ENCODE data around the gene PRKCE.

The PRKCE gene

DNA sequence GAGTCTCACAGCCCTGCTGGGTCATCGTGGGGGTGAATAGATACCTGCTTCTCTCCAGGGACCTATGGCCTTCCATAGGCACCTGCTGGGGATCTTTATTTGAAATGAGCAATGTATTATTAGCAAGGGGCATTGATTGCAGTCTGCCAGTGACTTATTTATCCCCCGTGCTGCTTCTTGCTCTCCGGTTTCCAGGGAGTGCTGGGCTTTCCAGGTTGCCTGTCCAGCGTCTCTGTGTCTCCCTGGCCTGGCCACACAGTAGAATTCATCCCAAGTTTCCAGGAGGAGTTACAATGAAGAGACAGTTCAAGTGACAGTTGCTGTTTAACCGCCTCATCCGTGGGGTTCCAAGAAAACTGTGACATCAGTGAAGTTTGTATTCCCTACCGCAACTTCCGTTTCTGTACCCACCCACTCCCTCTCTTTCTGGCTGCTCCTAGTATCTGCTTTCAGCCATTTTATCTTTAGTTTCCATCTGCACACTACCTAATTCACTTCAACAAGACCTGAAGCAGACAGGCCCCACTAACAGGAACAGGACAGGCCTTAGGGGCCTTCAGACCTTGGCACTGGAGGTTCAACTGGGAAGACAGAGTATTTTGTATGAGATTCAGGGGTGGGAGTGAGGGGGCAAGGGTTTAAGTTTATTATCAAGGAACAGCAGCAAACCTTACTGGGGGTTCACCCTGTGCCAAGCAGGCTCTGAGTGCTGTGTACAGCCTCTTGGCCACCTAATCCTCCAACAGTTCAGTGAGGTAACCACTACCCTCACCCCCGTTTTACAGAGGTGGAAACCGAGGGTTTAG, 134.8 kb downstream of the PRKCE start:
- DNase-seq: no peak

DNA sequence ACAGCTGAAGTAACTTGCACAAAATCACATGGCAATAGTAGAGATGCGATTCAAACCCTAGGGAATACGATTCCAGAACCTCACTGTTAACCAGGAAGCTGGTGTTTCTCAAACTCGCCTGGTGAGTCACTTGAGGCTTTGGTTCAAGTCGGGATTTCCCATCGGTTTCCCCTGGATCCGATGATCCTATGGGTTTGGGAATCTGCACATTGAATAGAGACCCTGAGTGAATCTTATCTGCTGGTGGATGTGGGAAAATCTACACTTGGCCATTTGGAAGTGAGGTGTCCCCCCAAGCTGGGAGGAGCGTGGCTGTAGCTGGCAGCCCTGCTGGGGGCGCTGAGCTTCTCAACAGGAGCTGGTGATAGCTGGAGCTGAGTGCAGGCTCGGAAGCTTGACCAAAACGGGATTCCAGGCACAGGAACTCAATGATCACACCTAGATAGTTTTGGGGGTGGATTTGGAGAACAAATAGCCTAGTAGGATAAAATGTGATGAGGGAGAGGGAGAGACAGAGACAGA, 135.4 kb downstream of the PRKCE start:
- DNase-seq: no peak

DNA sequence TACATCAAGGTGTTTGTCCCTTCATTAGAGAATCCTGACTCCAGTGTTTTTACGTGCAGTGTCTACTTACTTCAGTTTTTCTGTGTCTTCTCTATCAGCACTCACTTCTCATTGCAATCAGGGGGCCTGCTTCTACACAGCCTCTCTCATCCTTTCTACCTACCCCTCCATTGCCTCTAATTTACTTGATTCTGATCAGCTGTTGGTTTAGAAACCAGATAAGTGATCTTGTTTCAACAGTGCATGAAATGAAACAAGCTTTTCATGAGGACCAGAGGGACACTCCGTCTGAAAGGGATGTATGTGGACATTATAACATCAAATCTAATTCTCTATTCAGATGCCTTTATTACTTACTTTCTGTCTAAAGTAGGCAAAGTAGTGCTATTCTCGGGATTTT, 136.9 kb downstream of the PRKCE start:
- DNase-seq: no peak

DNA sequence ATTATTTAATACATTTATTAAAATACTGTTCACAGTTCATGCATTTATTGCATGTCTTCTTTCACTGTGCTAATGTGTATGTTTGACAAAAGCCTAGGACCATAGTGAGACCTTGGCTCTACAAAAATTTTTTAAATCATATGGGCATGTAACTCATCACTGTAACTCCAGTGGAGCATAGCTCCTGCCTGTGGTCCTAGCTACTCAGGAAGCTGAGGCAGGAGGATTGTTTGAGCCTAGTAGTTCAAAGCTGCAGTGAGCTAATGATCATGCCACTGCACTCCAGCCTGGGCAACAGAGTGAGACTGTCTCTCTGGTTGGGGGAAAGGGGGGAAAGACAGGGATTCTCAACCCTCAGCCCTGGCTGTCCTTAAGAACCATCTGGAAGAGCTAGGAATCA, 137.8 kb downstream of the PRKCE start:
- DNase-seq: no peak

DNA sequence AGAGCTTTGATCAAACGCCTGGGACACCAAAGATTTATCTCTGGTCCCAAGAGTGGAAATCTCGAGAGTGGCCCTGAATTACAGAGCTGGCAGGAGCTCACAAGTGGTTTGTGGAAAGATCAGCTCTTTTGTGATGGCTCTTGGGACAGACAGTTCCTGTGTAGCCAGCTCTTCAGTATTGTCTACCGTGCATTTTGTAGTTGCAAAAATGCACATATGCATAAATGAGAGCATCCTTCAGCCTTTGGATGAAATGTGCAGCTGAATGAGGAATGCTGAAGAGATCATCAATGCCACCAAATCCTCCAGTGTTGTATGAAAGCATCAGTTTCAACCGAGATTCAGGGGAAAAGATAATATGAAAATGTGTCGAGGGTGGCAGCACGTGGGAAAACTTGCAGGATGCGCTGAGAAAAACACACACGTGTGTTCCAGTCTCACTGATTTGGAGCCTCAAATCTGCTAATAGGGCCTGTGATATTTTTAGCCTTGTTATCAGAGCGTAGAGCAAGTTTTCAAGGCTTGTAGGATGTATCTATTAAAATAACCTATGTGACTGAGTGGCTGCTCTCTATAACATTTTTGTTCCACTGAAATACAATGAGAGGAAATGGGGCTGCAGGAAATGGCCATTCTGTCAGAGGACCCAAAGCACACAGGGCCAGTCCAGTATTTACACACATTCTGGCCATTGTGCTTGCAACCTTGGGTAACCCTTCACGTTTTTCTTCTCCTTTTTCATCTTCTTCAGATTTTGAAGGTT, 138.7 kb downstream of the PRKCE start:
- no peak for DNase-seq

DNA sequence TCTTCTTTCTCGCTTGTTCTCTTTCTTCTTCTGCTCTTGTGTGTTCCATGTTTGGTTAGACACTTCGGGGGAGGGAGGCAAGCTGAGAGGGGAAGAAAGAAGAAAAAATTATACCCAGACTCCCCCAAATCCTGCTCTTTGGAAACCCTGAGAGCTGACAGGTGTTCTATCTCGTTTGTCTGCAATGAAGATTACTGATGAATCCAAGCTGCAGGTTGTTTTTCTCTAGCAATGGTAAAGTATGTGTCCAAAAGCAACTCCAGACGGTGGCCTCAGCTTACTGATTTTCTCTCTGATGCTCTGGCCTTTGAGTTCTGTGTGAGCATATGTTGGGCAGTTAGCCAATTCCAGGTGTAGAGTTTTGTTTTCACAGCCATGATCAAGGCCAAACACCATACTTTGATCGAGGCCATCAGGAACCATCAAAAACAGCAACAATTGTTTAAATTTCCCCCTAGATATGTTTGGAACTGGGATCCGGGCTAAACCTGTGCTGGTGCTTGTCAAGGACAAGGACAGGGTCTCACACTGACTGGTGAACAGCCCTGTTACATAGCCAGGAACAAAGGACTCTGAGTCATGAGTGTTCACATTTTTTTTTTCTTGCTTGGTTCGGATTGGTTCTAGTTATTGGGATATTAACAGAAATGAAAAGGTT, 142.0 kb downstream of the PRKCE start:
- DNase-seq: peak; percentile 38

DNA sequence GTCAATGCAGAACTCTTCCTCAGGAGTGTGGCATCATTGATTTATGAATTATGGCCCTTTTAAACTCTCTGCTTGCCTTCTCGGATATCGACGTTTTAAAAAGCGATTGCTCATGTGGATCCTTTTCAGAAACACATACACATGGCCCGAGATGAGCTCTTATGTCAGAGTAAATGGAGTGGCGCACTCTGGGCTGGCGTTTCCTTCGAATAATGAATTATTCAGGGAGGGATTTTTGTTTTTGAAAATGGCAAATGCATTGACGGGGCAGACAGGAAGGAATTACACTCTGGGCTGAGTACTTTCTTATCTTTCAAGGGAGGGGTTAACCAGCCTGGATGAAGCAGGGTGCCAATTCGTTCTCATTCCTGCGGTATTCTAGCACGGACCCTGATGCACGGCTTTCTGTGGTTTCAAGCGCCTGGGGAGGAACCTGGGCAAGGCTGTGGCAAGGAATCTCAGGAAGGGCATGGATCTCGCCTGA, 142.7 kb downstream of the PRKCE start:
- no peak for DNase-seq

DNA sequence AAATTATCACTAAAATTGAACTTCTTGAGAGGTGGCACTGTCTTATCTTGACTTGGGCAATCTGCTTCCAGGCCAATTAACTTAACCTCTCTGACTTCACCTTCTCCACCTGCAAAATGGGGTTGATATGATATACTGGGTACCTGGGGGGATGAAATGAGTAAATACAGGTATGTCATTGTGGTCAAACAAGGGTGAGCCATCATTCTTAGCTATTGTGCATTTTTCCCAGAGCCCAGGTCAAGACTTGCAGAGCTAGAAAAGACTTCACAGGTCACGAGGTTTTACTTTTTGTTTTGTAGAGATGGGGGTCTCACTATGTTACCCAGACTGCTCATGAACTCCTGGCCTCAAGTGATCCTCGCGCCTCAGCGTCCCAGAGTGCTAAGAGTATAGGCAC, 145.0 kb downstream of the PRKCE start:
- DNase-seq: no peak

DNA sequence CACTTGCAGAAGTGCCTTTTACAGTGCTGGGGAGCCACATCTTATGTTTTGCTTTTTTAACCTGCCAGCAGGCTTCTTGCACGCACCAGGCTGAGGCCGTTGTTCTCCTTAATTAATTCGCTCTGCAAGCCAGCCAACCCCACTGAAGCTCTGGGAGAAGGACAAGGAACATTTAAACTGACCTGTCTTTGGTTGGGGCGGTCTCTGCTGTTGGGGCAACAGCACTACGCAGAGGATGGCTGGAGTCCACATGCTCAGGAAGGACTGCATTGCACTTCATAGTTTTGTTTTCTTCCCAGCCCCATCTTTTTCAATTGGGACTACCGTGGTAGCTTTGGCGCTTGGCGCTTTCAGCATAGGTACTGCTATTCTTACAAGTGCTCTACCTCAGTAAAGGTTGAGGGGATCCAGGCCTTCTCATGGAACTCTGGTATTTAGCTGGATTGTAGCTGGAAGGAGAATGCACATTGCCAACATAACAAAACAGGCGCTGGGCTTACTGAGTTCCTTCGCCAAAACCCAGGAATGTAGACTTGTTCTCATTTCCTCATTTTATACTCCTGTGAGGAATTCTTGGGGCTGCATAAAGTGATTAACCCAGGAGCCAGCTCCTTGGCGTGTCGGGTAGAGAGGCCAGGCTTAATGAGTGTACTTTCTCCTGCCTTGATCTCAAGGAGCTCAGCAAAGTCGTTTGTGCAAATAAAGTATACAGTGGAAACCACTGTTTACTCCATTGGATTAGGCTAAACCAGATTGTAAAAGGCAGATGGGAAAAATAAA, 146.2 kb downstream of the PRKCE start:
- DNase-seq: no peak

DNA sequence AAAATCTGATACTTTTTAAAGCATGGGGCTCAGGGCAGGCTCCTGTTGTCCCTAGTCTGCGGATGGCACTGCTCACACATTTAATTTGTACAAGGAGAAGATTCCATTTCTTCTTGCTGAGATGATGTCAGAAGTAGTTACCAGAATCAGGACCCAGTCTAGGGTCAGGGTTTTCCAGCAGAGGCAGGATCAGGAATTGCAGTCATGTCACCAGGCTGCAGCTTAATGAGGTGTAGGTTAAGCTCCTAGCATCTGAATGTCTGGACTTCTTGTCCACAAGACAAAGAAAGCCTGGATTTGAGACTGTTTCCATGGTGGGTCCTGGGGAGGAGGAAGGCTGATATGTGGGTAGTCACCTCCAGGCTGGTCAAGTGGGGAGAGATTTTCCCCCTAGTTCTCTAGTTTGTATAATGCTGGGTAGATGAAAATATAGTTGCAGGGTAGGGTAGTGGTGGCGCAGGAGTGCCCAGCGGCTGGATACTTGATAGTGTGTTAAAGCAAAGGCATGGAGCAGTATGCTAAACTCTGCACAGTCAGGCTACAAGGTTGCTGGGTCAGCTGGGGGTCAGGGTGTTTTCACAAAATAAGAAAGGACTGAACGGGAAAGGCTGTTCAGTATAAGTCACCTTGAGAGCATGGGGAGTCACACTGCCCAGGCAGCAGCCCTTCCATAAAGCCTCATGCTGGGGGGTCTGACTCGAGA, 148.4 kb downstream of the PRKCE start:
- no peak for DNase-seq

DNA sequence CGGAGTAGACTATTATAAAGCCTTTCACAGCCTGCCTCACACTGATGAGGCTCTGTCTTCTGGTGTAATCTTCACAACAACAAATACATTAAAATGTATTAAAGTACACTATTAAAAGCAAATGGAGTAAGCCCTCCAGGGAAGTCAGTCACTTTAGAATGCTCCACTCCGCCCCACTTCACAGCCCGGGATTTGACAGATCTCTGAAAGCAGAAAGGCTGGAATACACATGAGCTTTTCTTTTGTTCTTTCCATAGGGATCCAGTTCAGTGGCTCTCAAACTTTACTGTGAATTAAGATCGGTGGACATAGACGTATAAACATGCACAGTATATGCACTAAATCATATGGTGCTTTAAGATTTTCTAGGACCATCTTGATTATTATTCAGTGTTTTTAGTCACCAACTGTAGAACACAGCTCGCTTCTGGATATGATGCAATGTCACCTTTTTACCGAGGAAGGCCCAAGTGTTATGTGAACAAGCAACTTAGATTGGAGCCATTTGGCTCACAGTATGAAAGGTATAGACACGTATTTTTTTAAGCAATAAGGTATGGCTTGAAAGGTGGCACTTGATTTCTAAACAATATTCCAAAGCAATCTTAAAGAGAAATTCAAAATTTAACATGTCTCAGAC, 151.1 kb downstream of the PRKCE start:
- no peak for DNase-seq

DNA sequence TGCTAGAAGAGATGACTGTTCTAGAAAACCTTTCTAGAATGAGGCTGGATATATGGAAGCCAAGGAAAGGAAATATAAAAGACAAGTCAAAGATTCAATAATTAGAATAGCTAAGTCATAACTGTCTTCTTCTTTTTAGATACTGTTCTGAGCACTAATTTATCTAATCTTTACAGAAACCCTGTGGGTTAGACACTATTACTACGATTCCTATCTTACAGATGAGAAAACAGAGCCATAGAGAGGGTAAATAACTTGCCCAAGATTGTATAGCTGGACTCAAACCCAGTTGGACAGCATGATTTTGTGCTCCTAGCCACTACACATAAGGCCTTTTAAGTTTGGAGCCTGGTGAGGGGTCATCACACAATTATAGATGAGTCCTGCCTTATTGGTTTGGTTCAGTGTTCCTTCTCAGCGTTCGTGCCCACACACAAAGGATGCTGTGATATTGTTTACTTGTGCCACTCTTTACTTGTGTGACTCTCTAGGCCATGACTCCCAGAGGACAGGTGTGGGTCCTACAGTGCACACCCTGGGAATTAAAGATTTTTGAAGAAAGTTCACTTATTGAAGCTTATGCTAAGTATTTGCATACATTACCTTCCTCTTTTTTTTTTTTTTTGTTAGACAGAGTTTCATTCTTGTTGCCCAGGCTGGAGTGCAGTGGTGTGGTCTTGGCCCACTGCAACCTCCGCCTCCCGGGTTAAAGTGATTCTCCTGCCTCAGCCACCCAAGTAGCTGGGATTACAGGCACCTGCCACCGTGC, 153.7 kb downstream of the PRKCE start:
- DNase-seq: no peak

DNA sequence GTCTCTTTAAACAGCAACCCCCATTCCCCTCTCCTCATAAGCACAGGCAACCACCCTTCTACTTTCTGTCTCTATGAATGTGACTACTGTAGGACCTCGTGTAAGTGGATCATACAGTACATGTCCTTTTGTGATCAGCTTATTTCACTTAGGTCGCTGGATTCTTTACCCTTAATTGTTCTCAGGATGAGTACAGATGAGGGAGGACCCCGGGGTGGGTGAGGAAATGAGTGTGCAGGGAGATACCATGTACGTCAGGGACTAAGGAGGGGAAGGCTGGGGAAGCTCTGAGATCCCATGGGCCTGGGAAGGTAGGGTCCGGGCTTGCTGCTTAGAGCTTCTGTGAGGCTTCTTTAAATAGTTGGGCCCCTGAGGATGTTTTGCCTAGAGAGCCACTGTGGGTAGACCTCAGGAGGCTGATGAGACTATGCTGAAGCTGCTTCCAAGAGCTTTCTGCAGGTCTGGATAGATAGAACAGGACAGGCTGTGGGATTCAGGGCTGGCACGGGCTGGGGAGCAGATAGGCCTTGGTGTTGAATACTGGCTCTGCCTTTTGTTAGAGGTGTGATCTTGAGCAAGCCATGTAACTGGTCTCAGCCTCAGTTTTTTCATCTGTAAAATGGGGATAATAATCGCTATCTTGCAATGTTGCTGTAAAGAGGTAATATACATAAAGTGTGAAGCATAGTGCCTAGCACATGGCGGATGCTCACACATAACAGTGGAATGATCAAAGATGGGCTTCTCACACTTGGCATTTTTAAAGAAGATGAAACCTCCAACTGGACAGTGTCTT, 155.3 kb downstream of the PRKCE start:
- DNase-seq: no peak

DNA sequence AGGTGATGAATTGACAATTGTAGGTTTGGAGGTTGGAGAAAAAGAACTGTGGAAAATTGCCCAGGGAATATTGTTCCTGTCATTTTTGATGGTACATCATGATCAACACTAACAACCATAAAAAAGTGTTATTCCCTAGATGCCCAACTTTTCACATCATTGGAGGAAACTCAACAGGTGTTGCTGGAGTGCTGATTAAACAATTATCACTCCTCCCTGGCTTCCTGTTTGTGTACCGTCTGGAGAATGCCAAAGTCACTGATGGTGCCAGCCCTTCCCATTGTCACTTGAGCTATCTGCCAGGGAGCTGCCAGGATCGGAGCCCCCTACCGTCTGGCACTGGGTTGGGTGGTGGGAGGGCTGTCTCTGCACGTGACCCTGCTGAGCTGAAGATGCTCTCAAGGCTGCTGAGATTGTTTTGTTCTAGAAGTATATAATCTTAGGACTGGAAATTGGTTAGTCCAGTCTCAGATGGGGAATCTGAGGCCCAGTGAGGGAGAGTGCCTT, 156.9 kb downstream of the PRKCE start:
- peak; percentile 58 for DNase-seq

DNA sequence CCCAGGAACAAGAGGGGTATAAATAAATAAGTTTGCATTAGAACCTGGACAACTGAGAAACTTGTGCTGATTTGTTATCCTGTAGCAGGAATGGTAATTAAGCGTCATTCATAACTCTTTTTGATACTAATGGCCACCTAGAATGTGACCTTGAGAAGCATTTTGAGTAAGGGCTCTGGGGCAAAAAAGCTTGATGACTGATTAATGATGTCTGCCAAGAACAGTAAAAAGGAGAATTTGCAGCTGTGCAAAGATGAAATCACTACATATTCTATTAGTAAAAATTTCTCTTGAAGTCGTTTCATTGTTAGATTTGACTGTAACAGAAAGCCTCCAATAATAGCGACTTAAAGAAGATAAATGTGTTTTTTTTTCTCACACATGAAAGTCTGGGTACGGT, 157.7 kb downstream of the PRKCE start:
- DNase-seq: no peak

DNA sequence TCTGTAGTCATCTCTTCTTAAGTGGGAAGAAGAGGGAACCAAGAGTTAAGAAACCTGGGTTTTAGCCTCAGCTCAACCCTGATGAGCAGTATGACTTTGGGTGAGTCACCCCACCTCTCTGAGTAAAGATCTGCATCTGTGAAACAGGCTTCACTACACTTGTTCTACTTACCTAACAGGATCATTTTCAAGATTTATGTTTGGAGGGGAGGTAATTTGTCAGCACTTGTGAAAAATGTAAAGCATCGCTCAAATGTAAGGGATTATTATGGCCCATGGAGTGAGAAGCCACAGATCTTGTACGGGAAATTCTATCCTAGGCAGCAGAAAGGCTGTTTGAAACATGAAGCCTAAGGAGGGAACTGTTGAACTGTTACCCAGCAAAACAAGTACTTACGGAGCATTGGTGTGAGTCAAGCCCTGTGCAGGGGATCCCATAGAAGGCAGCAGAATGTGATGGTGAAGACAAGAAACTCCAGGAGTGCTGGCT, 160.6 kb downstream of the PRKCE start:
- peak; percentile 12 for DNase-seq

DNA sequence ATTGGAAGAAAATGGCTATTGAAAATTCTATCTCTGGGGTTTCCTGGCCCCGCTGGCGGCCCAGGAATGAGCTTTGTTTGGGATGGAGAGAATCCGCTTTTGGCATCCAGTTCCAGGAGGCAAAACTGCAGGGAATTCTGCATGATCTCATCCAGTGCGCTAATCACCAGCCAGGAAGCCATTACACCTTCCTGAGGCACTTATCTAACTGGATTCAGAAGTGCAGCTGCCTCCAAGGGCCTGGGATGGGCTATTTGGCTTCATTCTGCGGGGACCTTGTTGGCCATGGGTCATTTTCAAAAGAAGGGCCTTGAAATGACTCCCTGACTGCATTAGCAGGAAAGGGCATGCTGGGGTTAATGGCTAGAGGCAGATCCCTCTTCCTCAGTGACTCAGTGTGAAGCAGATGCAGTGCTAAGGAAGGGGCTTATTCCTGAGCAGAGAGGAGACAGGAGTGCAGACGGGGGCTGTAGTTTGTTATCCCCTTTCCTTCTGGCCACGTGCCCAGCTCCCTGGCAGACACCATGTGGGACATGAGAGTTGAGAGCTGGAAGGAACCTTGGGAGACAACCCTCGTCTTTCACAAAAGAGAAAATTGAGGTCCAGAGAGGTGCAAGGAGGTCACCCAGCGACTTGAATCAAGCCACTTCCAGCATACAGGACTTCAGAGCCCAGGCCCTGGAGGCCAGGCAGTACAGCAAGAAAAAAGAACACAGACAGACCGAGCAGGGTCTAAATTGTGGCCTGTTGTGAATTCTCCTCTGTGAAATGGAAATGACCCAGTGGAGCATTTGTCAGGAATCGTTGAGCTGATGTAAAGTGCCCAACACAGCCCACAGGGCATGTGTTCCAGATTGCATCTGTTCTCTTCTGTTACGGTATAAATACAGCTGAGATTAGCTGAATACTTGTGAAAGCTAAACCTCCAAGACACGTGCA, 161.8 kb downstream of the PRKCE start:
- DNase-seq: peak; percentile 56

DNA sequence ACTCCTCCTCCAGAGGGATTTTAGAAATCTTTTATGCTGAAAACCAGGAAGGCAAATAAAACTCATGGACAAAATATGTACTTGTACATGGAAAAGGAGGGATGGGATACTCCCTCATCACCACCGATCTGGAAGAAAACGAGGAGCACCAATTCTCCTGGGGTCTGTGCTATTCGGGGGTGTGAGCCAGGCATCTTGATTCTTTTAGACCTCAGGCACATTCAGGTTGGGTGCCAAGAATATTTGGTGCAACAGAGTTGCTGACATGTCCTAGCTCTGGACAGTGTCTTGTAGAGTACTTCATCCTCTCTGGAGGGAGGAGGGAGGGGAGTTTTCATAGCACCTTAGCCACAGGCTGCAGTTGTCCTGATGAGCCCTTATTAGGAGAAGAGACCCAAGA, 163.0 kb downstream of the PRKCE start:
- DNase-seq: no peak
